ENCODE results near the gene PRTG. TPM values are rescaled to one million over a fixed set of nuclear protein-coding genes. Genes with fewer than 3 reads are reported as not detected.
"Not testable (repeated sequence)": the region's sequence is repeated elsewhere in the genome, so short reads cannot be mapped to it uniquely, and the experiment has no call there.

PRTG gene, protein sequence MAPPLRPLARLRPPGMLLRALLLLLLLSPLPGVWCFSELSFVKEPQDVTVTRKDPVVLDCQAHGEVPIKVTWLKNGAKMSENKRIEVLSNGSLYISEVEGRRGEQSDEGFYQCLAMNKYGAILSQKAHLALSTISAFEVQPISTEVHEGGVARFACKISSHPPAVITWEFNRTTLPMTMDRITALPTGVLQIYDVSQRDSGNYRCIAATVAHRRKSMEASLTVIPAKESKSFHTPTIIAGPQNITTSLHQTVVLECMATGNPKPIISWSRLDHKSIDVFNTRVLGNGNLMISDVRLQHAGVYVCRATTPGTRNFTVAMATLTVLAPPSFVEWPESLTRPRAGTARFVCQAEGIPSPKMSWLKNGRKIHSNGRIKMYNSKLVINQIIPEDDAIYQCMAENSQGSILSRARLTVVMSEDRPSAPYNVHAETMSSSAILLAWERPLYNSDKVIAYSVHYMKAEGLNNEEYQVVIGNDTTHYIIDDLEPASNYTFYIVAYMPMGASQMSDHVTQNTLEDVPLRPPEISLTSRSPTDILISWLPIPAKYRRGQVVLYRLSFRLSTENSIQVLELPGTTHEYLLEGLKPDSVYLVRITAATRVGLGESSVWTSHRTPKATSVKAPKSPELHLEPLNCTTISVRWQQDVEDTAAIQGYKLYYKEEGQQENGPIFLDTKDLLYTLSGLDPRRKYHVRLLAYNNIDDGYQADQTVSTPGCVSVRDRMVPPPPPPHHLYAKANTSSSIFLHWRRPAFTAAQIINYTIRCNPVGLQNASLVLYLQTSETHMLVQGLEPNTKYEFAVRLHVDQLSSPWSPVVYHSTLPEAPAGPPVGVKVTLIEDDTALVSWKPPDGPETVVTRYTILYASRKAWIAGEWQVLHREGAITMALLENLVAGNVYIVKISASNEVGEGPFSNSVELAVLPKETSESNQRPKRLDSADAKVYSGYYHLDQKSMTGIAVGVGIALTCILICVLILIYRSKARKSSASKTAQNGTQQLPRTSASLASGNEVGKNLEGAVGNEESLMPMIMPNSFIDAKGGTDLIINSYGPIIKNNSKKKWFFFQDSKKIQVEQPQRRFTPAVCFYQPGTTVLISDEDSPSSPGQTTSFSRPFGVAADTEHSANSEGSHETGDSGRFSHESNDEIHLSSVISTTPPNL
- under 0.01 TPM in 1 of 2 replicates, not detected in the other for total RNA-seq

DNA sequence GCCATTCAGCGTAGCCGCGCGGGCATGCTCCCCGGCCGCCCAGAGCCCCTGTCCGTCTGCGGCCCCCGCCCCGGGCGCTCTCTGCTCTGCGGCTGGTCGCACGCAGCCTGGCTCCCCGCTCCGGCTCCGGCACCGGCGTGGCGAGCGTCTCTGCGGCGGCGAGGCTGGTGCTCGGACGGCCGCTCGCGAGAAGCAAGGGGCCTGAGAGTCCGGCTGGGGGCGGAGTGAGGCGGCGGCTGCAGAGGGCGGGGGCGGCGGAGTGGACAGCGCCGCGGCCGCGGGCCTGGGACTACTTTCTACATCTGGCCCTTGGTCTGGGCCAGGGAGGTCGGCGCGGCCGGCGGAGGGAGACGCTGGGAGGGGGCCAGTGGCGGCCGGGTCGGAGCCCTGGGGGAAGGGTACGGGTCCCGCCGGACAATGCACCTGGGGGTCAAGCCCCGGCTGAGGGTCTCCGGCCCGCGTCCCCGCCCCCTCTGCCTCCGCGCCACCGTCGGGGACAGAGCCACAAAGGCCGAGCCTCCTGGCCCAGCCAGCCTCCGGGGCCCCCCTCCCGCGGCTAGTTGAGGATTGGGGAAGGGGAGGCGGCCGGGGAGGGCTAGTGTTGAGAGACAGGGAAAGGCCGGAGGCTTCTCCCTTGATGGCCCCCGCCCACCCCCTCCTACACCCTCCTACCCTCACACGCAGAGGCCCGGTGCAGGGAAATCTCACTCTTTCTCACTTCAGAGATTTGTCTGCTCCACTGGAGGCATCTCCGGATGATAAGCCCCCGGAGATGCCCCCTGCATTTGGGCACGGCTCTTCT is at the start of gene PRTG:
Gene PRTG (minus strand): TSS at position 226 of the 802 bp plus-strand sequence. CDS start 221 bp downstream, at position 5.
- TF ChIP-seq, protein P1, sequence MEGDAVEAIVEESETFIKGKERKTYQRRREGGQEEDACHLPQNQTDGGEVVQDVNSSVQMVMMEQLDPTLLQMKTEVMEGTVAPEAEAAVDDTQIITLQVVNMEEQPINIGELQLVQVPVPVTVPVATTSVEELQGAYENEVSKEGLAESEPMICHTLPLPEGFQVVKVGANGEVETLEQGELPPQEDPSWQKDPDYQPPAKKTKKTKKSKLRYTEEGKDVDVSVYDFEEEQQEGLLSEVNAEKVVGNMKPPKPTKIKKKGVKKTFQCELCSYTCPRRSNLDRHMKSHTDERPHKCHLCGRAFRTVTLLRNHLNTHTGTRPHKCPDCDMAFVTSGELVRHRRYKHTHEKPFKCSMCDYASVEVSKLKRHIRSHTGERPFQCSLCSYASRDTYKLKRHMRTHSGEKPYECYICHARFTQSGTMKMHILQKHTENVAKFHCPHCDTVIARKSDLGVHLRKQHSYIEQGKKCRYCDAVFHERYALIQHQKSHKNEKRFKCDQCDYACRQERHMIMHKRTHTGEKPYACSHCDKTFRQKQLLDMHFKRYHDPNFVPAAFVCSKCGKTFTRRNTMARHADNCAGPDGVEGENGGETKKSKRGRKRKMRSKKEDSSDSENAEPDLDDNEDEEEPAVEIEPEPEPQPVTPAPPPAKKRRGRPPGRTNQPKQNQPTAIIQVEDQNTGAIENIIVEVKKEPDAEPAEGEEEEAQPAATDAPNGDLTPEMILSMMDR (IDR thresholded peaks at IDR 0.05; ENCODE audit: insufficient read depth, low read length, severe bottlenecking) = no peak
- H3K27me3 ChIP-seq (ENCODE audit: control insufficient read depth, insufficient read depth, low read length) = peaks cover 39% of the 10 kb centered on the region
- no peak for FAIRE-seq
- no peaks in the 10 kb centered on the region for H3K36me3 ChIP-seq (ENCODE audit: control insufficient read depth, insufficient read depth, low read length)
- H3K4me3 ChIP-seq (ENCODE audit: low read depth, low read length) = peak within 1 kb of the TSS; percentile 32
- DNase-seq (ENCODE audit: low read depth) = no peak

DNA sequence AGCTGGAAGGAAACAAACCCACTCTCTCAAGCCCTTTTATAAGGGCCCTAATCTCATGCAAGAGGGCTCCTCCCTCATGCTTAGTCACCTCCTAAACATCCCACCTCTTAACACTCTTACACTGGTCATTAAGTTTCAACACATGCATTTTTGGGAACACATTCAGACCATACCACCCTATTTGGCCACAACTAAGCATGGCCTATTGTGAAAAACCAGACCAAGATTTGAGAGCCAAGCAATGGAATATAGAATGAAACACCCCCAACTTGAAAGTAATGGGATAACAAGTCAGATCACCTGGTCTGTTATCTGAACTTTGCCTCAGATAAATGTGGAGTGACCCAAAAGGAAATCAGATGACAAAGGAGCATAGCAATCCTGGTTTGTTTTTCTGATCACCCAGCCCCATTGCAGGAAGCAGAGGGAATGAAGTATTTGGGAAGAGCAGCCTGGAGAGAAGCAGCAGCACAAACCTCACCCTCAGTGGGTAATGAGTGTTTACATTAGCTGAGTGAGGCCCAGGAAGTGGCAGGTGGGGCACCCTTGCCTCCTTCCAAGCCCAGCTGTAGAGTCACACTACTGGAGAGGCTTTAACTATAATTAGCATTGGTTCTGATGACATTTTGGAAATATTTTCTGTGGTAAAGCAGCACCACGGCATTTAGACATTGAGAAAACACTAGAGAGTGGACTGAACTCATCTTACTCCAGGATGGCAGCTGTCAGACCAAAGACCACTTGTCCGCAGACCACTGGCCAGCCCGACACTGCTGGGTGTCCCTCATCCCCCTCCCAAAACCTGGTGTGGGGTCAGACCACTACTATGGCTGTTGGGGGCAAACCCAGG is 48.8 kb upstream of the PRTG start:
- no peaks in the 10 kb centered on the region for H3K36me3 ChIP-seq (ENCODE audit: control insufficient read depth, insufficient read depth, low read length)
- H3K4me3 ChIP-seq (ENCODE audit: low read depth, low read length) = no peak overlapping the region
- H3K27me3 ChIP-seq (ENCODE audit: control insufficient read depth, insufficient read depth, low read length) = no peaks in the 10 kb centered on the region
- DNase-seq (ENCODE audit: low read depth) (peak; percentile 78), FAIRE-seq (peak; percentile 89)
- TF ChIP-seq, protein P1 (IDR thresholded peaks at IDR 0.05; ENCODE audit: insufficient read depth, low read length, severe bottlenecking) = no peak

DNA sequence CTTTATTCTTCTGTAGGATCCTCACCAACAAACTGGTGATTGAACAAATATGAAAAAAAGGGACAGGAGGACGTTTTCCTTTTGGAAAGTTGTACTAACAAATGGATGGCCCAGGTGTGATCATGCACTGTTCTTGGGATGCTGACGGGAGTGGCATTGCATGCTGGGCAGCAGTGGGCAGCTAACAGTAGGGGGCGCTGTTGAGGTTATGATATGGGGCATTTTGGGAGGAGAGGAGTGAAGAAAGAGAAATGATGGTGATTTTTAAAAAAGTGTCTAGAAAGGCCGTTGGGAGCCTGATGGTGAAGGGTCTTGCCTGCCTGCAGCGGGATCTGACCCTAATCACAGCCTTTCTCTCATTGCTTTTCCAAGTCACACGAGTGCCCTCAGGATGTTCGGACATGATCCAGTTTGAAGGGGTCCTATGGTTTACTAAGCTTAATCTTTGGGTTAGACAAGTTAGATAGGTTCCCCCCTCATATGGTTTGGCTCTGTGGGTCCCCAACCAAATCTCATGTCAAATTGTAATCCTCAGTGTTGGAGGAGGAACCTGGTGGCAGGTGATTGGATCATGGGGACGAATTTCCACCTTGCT is 46.2 kb upstream of the PRTG start:
- DNase-seq (ENCODE audit: low read depth) (peak; percentile 9), FAIRE-seq (peak; percentile 36)
- Histone ChIP-seq H3K27me3 (ENCODE audit: control insufficient read depth, insufficient read depth, low read length) (no peaks in the 10 kb centered on the region), H3K36me3 (ENCODE audit: control insufficient read depth, insufficient read depth, low read length) (no peaks in the 10 kb centered on the region), H3K4me3 (ENCODE audit: low read depth, low read length) (no peak overlapping the region)
- TF ChIP-seq, protein P1 (IDR thresholded peaks at IDR 0.05; ENCODE audit: insufficient read depth, low read length, severe bottlenecking) = peak; percentile 53

DNA sequence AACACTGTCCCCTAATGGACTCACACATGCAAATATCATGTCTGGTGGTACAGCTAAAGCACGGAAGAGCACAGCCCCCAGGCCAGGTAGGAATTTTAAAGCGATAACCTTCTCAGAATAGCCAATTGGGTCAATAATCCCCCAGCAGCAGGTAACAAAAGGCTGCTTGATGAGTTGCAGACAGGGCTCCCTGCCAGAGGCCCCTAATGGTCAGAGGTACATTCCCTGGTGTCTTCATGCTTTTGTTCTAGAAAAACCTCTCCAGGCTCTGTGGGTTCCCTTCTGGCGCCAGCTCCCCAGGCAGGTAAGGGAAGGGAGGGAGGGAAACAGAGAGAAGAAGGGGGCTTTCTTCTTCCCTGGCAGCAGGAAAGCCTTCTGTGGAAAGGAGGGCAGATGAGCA is 43.4 kb upstream of the PRTG start:
- H3K27me3 ChIP-seq (ENCODE audit: control insufficient read depth, insufficient read depth, low read length) = no peaks in the 10 kb centered on the region
- no peak overlapping the region for H3K4me3 ChIP-seq (ENCODE audit: low read depth, low read length)
- FAIRE-seq (no peak), DNase-seq (ENCODE audit: low read depth) (no peak)
- no peaks in the 10 kb centered on the region for H3K36me3 ChIP-seq (ENCODE audit: control insufficient read depth, insufficient read depth, low read length)
- TF ChIP-seq, protein P1 (IDR thresholded peaks at IDR 0.05; ENCODE audit: insufficient read depth, low read length, severe bottlenecking) = no peak

DNA sequence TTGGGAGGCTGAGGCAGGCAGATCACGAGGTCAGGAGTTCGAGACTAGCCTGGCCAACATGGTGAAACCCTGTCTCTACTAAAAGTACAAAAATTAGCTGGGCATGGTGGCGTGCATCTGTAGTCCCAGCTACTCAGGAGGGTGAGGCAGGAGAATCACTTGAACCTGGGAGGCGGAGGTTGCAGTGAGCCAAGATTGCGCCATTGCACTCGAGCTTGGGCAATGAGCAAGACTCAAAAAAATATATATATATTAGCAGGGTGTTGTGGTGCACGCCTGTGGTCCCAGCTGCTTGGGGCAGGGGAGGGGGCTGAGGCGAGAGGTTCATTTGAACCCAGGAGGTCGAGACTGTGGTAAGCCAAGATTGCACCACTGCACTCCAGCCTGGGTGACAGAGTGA is 42.6 kb upstream of the PRTG start:
- not testable (repeated sequence) for H3K4me3 ChIP-seq (ENCODE audit: low read depth, low read length); H3K36me3 ChIP-seq (ENCODE audit: control insufficient read depth, insufficient read depth, low read length); FAIRE-seq; DNase-seq (ENCODE audit: low read depth); H3K27me3 ChIP-seq (ENCODE audit: control insufficient read depth, insufficient read depth, low read length)
